ENCODE results near the gene FTHL17.

DNA sequence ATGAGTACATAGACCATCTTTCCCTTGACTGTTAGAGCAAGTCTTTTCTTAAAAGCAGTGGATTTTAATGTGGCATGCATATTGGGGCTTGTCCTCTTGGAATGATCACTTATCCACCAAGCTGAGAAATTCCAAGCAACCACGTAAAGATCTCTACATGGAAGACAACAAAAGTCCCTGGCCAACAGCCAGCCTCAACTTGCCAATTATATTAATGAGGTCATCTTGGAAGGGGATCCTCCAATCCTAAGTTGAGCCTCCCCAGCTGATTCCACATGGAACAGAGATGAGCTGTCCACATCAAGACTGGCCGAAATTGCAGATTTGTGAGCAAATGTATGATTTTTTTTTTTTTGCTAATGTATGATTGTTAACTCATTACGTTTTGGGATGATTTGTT is 20.6 kb upstream of the FTHL17 start:
- TF ChIP-seq, protein P1, sequence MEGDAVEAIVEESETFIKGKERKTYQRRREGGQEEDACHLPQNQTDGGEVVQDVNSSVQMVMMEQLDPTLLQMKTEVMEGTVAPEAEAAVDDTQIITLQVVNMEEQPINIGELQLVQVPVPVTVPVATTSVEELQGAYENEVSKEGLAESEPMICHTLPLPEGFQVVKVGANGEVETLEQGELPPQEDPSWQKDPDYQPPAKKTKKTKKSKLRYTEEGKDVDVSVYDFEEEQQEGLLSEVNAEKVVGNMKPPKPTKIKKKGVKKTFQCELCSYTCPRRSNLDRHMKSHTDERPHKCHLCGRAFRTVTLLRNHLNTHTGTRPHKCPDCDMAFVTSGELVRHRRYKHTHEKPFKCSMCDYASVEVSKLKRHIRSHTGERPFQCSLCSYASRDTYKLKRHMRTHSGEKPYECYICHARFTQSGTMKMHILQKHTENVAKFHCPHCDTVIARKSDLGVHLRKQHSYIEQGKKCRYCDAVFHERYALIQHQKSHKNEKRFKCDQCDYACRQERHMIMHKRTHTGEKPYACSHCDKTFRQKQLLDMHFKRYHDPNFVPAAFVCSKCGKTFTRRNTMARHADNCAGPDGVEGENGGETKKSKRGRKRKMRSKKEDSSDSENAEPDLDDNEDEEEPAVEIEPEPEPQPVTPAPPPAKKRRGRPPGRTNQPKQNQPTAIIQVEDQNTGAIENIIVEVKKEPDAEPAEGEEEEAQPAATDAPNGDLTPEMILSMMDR (IDR thresholded peaks at IDR 0.05): no peak
- TF ChIP-seq ESRRA (CRISPR knock-in tag; IDR thresholded peaks at IDR 0.05; ENCODE audit: borderline replicate concordance): no peak
- TF ChIP-seq, protein P2, sequence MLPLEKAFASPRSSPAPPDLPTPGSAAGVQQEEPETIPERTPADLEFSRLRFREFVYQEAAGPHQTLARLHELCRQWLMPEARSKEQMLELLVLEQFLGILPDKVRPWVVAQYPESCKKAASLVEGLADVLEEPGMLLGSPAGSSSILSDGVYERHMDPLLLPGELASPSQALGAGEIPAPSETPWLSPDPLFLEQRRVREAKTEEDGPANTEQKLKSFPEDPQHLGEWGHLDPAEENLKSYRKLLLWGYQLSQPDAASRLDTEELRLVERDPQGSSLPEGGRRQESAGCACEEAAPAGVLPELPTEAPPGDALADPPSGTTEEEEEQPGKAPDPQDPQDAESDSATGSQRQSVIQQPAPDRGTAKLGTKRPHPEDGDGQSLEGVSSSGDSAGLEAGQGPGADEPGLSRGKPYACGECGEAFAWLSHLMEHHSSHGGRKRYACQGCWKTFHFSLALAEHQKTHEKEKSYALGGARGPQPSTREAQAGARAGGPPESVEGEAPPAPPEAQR (CRISPR knock-in tag; IDR thresholded peaks at IDR 0.05): no peak
- TF ChIP-seq CREM (CRISPR knock-in tag; IDR thresholded peaks at IDR 0.05): no peak
- TF ChIP-seq, protein P3, sequence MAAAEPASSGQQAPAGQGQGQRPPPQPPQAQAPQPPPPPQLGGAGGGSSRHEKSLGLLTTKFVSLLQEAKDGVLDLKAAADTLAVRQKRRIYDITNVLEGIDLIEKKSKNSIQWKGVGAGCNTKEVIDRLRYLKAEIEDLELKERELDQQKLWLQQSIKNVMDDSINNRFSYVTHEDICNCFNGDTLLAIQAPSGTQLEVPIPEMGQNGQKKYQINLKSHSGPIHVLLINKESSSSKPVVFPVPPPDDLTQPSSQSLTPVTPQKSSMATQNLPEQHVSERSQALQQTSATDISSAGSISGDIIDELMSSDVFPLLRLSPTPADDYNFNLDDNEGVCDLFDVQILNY (CRISPR knock-in tag; IDR thresholded peaks at IDR 0.05): no peak
- TF ChIP-seq, protein P4, sequence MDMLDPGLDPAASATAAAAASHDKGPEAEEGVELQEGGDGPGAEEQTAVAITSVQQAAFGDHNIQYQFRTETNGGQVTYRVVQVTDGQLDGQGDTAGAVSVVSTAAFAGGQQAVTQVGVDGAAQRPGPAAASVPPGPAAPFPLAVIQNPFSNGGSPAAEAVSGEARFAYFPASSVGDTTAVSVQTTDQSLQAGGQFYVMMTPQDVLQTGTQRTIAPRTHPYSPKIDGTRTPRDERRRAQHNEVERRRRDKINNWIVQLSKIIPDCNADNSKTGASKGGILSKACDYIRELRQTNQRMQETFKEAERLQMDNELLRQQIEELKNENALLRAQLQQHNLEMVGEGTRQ (CRISPR knock-in tag; IDR thresholded peaks at IDR 0.05): no peak
- TF ChIP-seq SP1 (CRISPR knock-in tag; conservative IDR thresholded peaks at IDR 0.05): no peak
- TF ChIP-seq ZNF317 (CRISPR knock-in tag; IDR thresholded peaks at IDR 0.05; ENCODE audit: borderline replicate concordance, low read depth): no peak
- no peak for TF ChIP-seq KAT7 (CRISPR knock-in tag; IDR thresholded peaks at IDR 0.05; ENCODE audit: borderline replicate concordance)
- TF ChIP-seq, protein P5, sequence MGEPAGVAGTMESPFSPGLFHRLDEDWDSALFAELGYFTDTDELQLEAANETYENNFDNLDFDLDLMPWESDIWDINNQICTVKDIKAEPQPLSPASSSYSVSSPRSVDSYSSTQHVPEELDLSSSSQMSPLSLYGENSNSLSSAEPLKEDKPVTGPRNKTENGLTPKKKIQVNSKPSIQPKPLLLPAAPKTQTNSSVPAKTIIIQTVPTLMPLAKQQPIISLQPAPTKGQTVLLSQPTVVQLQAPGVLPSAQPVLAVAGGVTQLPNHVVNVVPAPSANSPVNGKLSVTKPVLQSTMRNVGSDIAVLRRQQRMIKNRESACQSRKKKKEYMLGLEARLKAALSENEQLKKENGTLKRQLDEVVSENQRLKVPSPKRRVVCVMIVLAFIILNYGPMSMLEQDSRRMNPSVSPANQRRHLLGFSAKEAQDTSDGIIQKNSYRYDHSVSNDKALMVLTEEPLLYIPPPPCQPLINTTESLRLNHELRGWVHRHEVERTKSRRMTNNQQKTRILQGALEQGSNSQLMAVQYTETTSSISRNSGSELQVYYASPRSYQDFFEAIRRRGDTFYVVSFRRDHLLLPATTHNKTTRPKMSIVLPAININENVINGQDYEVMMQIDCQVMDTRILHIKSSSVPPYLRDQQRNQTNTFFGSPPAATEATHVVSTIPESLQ (CRISPR knock-in tag; IDR thresholded peaks at IDR 0.05): no peak
- TF ChIP-seq, protein P6, sequence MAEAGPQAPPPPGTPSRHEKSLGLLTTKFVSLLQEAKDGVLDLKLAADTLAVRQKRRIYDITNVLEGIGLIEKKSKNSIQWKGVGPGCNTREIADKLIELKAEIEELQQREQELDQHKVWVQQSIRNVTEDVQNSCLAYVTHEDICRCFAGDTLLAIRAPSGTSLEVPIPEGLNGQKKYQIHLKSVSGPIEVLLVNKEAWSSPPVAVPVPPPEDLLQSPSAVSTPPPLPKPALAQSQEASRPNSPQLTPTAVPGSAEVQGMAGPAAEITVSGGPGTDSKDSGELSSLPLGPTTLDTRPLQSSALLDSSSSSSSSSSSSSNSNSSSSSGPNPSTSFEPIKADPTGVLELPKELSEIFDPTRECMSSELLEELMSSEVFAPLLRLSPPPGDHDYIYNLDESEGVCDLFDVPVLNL (CRISPR knock-in tag; IDR thresholded peaks at IDR 0.05; ENCODE audit: borderline replicate concordance, low read depth): no peak
- no peak for TF ChIP-seq TCF7 (CRISPR knock-in tag; IDR thresholded peaks at IDR 0.05; ENCODE audit: low read depth)
